Colonic mucosa (tissue), 4 donors: ENCODE measurements around the gene PARN. TPM values are rescaled to one million over a fixed set of nuclear protein-coding genes. Genes with fewer than 3 reads are reported as not detected.
A peak's percentile ranks its signal among the peaks of the same experiment; 100 is the strongest.
"Not testable (repeated sequence)": the region's sequence is repeated elsewhere in the genome, so short reads cannot be mapped to it uniquely, and the experiment has no call there.

ENCODE experiments used
- DNase-seq: peaks from one replicate; pipeline ENCODE4 v3.0.0-alpha.2; 2020
- H3K27ac ChIP-seq: fragments of 200-600 bp; one replicate; pipeline ENCODE4 v1.8.0; 2021
- H3K27me3 ChIP-seq: fragments of 200-600 bp; one replicate; pipeline ENCODE4 v1.8.0; 2021
- H3K36me3 ChIP-seq: fragments of 200-600 bp; one replicate; pipeline ENCODE4 v1.8.0; 2021
- H3K4me1 ChIP-seq: fragments of 200-600 bp; one replicate; pipeline ENCODE4 v1.8.0; 2021; ENCODE audit warnings: mild to moderate bottlenecking
- H3K4me3 ChIP-seq: fragments of 200-600 bp; one replicate; pipeline ENCODE4 v1.8.0; 2021
- H3K9ac ChIP-seq, 2 donors: one replicate each; pipeline ENCODE4 v1.7.0; 2013; ENCODE audit warnings: control low read depth in 2 of 2, low read depth in 2 of 2, low read length in 2 of 2
- H3K9me3 ChIP-seq: fragments of 200-600 bp; one replicate; pipeline ENCODE4 v1.8.0; 2021
- intact Hi-C: fragments of 100-400 bp; cut with DNase I; formaldehyde crosslinking; loops from one replicate; pipeline ENCODE4 v1.14.1; 2022
- total RNA-seq, 2 donors: library from RNA; stranded (reverse); fragmentation: NEBNext Ultra II Directional in 1 of 2; extraction: Animal tissue kit (Norgen Biotek cat#: 25700) in 1 of 2; gene quantifications; one replicate each; pipeline ENCODE4 v1.2.1, GENCODE V29; 2021
- TF ChIP-seq, protein P1 (sequence below): fragments of 200-600 bp; IDR thresholded peaks from one replicate; pipeline ENCODE4 v1.8.0; 2022; ENCODE audit warnings: antibody characterized with exemption, mild to moderate bottlenecking
- donor health status: healthy.
- donor health status: DM: no; HTN: no; CAD: no.
- donor health status: DM: no; HTN: no; CAD: no.

The PARN gene
- total RNA-seq, 2 donors from 2014 or later: 24.2 to 25.6 TPM

DNA sequence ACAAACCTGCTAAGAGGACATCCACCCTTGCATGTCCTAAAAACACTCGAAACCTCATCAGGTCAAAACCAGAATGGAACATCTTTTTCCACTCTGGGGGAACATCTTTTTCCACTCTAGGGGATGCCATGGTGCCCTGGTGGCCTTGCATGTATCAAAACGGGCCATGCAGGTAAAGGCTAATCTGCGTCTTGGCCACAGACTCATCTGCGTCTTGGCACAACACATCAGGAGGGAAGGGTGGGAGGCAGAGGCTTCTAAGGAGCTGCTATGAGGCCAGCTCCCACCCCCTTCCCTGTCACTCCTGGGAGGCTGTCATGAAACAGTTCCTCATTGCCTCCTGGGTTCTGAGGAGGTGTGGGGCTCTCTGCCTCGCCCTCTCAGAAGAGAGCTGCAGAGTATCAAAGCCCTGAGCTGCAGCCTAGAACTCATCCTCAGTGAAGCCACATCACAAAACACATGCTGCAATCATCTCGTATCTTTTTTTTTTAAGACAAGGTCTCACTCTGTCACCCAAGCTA is 27.6 kb downstream of the PARN start:
- Histone ChIP-seq H3K4me1 (no peaks in the 10 kb centered on the region), H3K9me3 (no peaks in the 10 kb centered on the region), H3K27me3 (no peaks in the 10 kb centered on the region), H3K36me3 (no peaks in the 10 kb centered on the region), H3K27ac (no peak overlapping the region), H3K4me3 (no peak overlapping the region), H3K9ac (no peak overlapping the region)
- no peak for DNase-seq
- TF ChIP-seq, protein P1, sequence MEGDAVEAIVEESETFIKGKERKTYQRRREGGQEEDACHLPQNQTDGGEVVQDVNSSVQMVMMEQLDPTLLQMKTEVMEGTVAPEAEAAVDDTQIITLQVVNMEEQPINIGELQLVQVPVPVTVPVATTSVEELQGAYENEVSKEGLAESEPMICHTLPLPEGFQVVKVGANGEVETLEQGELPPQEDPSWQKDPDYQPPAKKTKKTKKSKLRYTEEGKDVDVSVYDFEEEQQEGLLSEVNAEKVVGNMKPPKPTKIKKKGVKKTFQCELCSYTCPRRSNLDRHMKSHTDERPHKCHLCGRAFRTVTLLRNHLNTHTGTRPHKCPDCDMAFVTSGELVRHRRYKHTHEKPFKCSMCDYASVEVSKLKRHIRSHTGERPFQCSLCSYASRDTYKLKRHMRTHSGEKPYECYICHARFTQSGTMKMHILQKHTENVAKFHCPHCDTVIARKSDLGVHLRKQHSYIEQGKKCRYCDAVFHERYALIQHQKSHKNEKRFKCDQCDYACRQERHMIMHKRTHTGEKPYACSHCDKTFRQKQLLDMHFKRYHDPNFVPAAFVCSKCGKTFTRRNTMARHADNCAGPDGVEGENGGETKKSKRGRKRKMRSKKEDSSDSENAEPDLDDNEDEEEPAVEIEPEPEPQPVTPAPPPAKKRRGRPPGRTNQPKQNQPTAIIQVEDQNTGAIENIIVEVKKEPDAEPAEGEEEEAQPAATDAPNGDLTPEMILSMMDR: no peak
- intact Hi-C loops: no loop called here

DNA sequence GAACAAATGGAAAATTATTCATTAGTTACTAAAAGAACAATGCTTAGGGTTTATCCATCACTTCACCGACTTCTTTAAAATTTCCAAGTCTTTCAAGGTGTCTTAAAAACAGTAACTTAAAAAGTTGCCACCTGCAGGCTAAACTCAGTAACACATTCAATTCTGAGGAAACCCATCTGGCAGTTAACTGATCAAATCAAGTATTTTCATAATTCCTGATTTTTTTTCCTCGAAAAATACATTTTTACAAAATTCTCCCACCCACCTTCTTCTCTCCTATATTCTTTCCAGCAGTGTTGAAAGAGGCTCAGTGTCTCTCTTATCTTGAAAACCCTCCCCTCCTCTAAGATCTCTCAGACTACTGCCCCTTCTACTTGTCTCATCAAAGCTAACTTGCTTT is 29.9 kb downstream of the PARN start:
- Histone ChIP-seq H3K9me3 (no peaks in the 10 kb centered on the region), H3K36me3 (no peaks in the 10 kb centered on the region), H3K4me1 (no peaks in the 10 kb centered on the region), H3K4me3 (no peak overlapping the region), H3K27ac (no peak overlapping the region), H3K27me3 (no peaks in the 10 kb centered on the region), H3K9ac (no peak overlapping the region)
- TF ChIP-seq, protein P1: peak; percentile 38
- intact Hi-C loops: no loop called here
- DNase-seq: no peak

GRCh38 chr16:14586637-14587305 is 43.3 kb downstream of the PARN start:
- Histone ChIP-seq H3K9me3 (no peaks in the 10 kb centered on the region), H3K36me3 (peaks cover 7% of the 10 kb centered on the region), H3K4me3 (no peak overlapping the region), H3K4me1 (no peaks in the 10 kb centered on the region), H3K27me3 (no peaks in the 10 kb centered on the region), H3K27ac (no peak overlapping the region), H3K9ac (no peak overlapping the region)
- TF ChIP-seq, protein P1: no peak
- intact Hi-C loops: no loop called here
- DNase-seq: no peak

- intact Hi-C loops: no loop called here
- Histone ChIP-seq H3K27me3 (no peaks in the 10 kb centered on the region), H3K4me3 (no peak overlapping the region), H3K27ac (no peak overlapping the region), H3K9ac (no peak overlapping the region), H3K36me3 (no peaks in the 10 kb centered on the region), H3K4me1 (no peaks in the 10 kb centered on the region), H3K9me3 (no peaks in the 10 kb centered on the region)
- DNase-seq: no peak
- TF ChIP-seq, protein P1: no peak
Observed at GRCh38 chr16:14585287-14585686, 44.8 kb downstream of the PARN start.

DNA sequence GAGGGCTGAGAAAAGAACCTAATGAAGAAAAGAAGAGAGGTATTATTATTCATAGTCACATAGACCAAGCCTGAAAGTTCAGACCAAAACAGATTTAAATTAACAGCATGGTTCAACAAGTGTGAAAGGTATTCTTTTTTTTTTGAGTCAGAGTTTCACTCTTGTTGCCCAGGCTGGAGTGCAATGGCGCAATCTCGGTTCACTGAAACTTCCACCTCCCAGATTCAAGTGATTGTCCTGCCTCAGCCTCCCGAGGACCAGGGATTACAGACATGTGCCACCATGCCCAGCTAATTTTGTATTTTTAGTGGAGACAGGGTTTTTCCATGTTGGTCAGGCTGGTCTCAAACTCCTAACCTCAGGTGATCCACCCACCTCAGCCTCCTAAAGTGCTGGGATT is 49.1 kb downstream of the PARN start:
- H3K9ac ChIP-seq, intact Hi-C loops, H3K27me3 ChIP-seq, DNase-seq, H3K9me3 ChIP-seq, H3K4me3 ChIP-seq, H3K36me3 ChIP-seq, H3K27ac ChIP-seq, H3K4me1 ChIP-seq: not testable (repeated sequence)

DNA sequence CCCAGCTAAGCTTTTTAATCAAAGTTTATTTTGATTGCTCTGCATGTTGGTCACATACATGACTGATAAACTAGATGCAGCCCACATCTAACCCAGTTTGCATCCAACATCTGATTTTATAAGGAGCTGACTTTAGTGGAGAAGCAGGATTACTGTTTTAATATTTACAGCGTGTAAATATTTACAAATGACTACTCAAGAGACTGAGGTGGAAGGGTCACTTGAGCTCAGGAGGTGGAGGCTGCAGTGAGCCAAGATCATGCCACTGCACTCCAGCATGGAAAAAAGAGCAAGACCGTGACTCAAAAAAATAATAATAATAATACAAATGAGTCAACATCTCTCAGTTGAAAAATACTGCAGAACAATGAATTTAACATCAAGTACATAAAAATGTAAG is 50.8 kb downstream of the PARN start:
- no peak overlapping the region for H3K9ac ChIP-seq
- H3K9me3 ChIP-seq: no peaks in the 10 kb centered on the region
- TF ChIP-seq, protein P1: no peak
- no peaks in the 10 kb centered on the region for H3K36me3 ChIP-seq
- H3K27me3 ChIP-seq: no peaks in the 10 kb centered on the region
- H3K4me3 ChIP-seq: no peak overlapping the region
- no peak overlapping the region for H3K27ac ChIP-seq
- H3K4me1 ChIP-seq: peaks cover 5% of the 10 kb centered on the region
- no peak for DNase-seq
- intact Hi-C loops: no loop called here
